ENCODE results near the gene HECW1.

HECW1 gene

GRCh38 chr7:43385309-43385680, 272.8 kb downstream of the HECW1 start:
- no peak for DNase-seq

DNA sequence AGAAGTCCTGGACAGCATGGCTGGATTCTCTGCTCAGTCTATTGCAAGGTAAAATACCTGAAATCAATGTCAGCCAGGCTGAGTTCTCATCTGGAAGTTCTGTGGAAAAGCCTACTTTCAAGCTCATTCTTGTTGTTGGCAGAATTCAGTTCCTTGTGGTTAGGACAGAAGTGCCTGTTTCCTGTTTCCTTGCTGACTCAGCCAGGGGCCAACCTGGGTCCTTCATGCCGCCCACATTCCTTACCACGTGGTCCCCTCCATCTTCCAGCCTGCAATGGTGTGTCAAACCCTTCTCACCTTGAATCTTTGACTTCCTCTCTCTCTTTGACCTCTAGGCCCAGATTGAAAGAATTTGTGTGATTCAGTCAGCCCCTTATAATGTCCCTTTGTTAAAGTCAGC, 273.4 kb downstream of the HECW1 start:
- DNase-seq: no peak

- DNase-seq: no peak
Measured at GRCh38 chr7:43387932-43388331, 275.5 kb downstream of the HECW1 start.

- no peak for DNase-seq
Measured at GRCh38 chr7:43390576-43390975, 278.1 kb downstream of the HECW1 start.

DNA sequence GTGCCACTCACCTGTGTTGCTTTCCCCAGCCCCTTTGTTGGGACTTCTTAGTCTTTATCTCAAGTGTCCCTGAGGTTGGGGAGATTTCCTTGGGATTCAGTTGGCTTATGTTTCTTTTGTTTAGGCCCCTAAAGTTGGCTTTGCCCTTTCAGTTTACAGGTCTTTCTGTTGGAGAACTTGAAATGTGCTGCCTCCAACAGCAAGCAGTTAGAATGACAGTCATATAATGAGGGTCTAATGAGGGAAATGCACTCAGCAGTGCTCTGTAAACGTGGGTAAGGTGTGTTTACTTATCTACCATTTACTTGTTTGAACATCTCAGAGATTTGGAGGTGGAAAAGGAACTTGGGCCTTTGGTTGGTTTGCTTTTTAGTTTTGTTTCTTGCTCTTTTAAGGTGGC, 279.1 kb downstream of the HECW1 start:
- DNase-seq: no peak

- no peak for DNase-seq
Measured at GRCh38 chr7:43392638-43393330, 280.3 kb downstream of the HECW1 start.

GRCh38 chr7:43394441-43395130, 282.1 kb downstream of the HECW1 start:
- no peak for DNase-seq

DNA sequence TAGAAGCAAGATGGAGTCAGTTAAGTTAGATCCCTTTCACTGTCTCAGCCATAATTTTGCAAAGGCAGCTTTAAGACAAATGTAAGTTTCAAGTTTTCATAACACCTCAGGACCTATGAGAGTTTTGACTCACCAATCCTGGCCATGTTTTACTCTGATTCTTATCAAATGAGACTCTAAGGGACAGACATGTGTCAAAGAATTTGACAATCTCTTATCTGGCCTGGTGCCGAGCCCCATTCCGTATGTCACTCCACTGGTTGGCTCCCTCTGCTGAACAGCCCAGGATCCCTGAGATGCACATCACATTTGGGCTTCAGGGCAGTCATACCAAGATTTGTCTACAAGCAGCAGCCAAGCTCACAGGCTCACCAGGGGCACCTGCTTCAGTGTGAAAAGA, 282.9 kb downstream of the HECW1 start:
- DNase-seq: no peak

GRCh38 chr7:43396187-43396740, 283.8 kb downstream of the HECW1 start:
- DNase-seq: no peak

DNA sequence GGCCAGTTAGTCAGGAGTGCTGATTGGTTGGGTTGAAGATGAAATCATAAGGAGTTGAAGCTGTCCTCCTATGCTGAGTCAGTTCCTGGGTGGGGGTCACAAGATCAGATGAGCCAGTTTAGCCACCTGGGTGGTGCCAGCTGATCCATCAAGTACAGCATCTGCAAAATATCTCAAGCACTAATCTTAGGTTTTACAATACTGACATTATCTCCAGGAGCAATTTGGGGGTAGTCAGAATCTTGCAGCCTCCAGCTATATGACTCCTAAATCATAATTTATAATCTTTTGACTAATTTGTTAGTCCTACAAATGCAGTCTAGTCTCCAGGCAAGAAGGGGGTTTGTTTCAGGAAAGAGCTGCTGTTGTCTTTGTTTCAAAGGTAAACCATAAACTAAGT, 286.4 kb downstream of the HECW1 start:
- DNase-seq: no peak

DNA sequence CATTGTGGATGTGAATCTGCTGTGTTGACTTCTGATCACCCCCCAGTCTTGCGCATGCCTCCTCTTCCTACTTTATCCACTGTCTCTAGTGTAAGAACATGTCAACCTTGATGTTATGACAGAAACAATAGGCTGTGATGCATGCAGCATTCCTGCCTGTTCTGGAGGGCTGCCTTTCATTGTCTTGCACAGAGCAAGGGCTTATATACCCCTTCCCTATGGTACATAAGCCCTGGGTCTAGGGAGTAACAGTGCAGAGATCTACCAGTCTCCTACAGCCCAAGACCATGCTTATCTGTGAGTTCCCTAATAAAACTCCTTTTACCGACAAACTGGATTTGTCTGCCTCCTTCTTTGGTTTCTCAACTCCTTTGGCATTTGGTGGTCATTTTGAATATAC, 293.5 kb downstream of the HECW1 start:
- DNase-seq: no peak

DNA sequence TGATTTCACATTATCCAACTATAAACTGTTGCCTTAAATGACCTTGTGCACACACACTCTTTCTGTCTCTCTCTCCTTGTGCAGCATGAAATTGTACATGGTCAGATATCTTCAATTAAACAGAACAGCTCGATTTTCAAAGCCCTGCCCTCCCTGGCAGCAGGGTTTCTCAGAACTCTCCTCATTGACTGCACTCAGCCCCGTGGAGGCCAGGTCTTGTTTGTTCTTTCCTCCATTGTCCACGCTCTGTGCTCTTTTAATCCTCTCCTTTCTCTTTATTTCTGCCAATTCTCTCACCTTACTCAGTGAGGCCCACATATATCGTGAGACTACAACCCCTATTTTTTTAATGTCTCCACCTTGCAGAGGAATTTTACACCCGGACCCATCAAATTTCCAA, 294.5 kb downstream of the HECW1 start:
- DNase-seq: no peak

GRCh38 chr7:43408981-43409380, 296.5 kb downstream of the HECW1 start:
- DNase-seq: no peak

- no peak for DNase-seq
Measured at GRCh38 chr7:43417455-43417854, 305.0 kb downstream of the HECW1 start.

DNA sequence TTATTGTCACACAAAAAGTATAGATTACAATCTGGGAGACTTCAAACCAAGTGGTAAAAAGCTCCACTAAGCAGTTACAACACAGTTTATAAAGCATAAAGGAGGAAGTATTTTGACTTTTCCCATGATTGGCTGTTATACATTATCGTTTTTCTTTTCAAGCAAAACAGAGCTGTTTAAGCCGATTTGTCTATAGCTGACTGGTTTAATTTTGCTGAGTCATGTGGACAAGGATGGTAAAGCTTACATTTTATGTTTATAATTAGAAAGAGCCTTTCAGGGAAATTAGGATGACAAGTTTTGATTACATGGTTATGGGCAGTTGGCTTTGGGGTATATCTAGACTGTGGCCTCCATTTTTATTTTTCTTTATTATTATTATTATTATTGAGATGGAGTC, 318.0 kb downstream of the HECW1 start:
- no peak for DNase-seq

DNA sequence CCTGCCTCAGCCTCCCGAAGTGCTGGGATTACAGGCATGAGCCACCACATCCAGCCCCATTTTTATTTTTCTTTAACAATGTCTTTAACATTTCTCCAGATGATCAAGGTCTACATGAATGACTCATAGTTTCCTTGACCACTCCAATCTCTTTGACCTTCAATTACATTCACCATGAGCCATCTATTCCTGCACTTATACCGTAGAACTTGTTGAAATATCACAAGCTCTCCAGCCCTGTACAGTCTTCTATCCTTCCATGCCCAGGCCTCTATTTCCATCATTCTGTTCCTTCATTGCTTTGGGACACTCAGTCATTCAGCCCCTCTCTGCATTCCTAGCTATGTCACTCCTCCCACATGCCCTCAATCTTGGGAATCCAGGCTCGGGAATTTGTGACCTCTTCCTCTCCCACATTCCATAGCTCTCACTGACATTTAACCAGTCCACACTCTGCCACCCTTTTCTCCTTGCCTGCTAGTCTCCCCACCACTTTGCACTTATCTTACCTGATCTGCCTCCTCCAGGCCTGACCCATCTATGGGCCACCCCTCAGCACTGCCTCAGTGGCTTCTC, 318.7 kb downstream of the HECW1 start:
- DNase-seq: no peak

- no peak for DNase-seq
Measured at GRCh38 chr7:43433639-43434038, 321.2 kb downstream of the HECW1 start.

GRCh38 chr7:43437001-43437400, 324.6 kb downstream of the HECW1 start:
- no peak for DNase-seq

GRCh38 chr7:43438897-43439479, 326.5 kb downstream of the HECW1 start:
- no peak for DNase-seq

GRCh38 chr7:43439631-43440401, 327.4 kb downstream of the HECW1 start:
- DNase-seq: peak; percentile 61

GRCh38 chr7:43441231-43442130, 329.0 kb downstream of the HECW1 start:
- DNase-seq: no peak

DNA sequence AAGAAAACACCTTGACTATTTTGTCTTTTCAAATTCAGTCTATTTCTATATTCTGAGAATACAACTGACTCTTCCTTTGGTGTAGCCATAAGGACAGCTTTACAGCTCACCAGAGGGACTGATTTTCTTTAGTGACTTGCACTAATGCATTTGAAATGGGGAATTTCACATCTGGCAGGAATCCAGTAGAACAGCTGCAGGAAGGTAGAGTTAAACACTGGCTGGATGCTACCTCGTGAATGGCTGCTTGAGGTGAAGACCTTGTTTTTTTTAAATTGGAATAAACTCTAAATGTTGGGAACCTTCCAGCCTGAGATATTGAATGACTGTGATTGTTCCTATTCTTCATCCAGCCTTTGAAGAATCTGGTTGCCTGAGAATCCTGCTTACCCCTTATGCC, 330.9 kb downstream of the HECW1 start:
- peak; percentile 33 for DNase-seq
